ENCODE results near the gene BSG.

DNA sequence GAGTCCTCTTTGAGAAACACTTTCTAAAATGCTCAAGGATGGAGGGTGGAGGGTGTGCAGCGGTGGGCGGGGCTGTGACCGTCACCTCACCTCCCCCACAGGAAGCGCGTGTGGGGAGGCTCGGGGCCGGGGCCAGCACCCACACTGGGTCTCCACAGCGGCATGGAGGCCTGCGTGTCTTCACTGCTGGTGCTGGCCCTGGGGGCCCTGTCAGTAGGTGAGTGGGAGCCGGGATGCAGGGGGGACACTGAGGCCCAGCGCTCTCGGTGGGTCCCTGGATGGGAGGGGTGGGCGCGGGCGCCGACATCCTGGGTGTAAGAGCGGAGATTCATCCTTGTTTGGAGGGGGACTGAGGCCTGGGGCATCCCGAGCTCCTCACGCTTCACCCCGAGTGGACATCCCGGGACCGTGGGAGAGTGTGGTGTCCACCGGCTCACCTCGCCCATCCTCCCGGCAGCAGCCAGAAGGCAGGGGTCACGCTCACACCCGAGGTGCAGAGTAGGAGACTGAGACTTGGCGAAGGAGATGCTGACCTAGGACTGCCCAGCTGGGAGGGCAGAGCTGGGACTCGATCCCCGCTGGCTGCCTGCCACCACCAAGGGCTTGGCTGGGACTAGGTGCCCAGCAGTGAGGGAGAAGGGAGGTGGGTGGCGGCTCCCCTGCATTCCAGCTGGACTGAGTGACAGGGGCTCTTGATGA lies 28.3 kb upstream of the BSG start, which contains the start of gene GZMM:
- TF ChIP-seq, protein P1, sequence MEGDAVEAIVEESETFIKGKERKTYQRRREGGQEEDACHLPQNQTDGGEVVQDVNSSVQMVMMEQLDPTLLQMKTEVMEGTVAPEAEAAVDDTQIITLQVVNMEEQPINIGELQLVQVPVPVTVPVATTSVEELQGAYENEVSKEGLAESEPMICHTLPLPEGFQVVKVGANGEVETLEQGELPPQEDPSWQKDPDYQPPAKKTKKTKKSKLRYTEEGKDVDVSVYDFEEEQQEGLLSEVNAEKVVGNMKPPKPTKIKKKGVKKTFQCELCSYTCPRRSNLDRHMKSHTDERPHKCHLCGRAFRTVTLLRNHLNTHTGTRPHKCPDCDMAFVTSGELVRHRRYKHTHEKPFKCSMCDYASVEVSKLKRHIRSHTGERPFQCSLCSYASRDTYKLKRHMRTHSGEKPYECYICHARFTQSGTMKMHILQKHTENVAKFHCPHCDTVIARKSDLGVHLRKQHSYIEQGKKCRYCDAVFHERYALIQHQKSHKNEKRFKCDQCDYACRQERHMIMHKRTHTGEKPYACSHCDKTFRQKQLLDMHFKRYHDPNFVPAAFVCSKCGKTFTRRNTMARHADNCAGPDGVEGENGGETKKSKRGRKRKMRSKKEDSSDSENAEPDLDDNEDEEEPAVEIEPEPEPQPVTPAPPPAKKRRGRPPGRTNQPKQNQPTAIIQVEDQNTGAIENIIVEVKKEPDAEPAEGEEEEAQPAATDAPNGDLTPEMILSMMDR (IDR thresholded peaks at IDR 0.05), result no peak
- TF ChIP-seq POLR2A (IDR thresholded peaks at IDR 0.05) (no peak), EP300 (IDR thresholded peaks at IDR 0.05) (no peak)
